Coronary artery (tissue), 2 donors: ENCODE measurements around the gene DVL1.
A peak's percentile ranks its signal among the peaks of the same experiment; 100 is the strongest.

Experiments
- DNase-seq: peaks from one replicate; pipeline ENCODE4 v3.0.0-alpha.2; 2017; ENCODE audit warnings: low spot score
- H3K27ac ChIP-seq, 2 donors: fragments of 200-600 bp; sonication (generic); one replicate each; pipeline ENCODE4 v1.5.1; 2016 to 2019
- H3K4me3 ChIP-seq: fragments of 200-600 bp; sonication (generic); 2 replicates; pipeline ENCODE4 v1.5.1; 2016; ENCODE audit warnings: mild to moderate bottlenecking, moderate library complexity
- TF ChIP-seq, protein P1 (sequence below): fragments of 200-600 bp; sonication (generic); IDR thresholded peaks from one replicate; pipeline ENCODE4 v1.5.1; 2019; ENCODE audit warnings: antibody characterized with exemption

DVL1 gene

DNA sequence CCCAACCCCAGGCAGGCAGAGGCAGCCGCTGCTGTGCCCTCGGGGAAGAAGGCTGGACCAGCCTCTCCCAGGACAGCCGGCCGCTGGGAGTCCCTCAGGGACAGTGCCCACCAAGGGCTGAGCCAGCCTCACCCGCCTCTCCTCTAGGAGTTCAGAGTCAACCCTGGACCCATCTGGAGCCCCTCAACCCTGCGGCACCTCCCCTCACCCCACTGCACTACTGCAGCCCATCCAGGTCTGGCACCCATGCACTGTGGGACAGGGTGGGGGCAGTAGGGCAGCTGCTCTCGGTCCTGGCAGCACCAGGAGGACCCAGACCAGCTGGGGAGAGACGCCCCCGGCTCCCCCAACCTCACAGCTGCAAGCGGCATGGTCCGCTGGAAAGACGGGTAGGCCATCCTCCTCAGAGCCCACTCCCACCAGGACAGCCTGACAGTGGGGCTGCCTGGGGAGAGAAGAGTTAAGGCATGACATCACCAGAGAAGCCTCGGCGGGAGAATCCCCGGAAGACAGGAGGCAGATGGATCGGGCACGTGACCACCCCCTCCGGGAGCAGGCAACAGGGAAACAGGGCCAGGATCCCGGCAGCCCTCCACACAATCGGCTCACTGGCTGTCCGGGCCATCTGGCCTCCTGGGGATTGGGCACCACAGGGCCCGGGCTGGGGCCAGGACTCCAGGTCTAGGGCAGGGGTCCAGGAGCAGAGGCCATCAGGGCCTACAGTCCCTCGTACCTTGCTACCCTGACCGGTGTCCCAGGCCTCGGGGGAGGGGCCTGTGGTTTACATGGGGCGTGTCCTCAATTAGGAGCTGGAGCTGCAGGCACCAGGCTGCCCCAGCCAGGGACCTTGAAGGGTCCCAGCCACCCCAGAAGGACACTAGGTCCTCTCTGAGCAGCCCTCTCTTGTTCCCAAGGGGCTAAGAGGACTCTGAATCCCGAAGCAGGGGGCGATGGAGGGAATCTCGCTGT lies 44.6 kb downstream of the DVL1 start:
- peak overlapping the region; percentile 35 to 73 for H3K27ac ChIP-seq
- TF ChIP-seq, protein P1, sequence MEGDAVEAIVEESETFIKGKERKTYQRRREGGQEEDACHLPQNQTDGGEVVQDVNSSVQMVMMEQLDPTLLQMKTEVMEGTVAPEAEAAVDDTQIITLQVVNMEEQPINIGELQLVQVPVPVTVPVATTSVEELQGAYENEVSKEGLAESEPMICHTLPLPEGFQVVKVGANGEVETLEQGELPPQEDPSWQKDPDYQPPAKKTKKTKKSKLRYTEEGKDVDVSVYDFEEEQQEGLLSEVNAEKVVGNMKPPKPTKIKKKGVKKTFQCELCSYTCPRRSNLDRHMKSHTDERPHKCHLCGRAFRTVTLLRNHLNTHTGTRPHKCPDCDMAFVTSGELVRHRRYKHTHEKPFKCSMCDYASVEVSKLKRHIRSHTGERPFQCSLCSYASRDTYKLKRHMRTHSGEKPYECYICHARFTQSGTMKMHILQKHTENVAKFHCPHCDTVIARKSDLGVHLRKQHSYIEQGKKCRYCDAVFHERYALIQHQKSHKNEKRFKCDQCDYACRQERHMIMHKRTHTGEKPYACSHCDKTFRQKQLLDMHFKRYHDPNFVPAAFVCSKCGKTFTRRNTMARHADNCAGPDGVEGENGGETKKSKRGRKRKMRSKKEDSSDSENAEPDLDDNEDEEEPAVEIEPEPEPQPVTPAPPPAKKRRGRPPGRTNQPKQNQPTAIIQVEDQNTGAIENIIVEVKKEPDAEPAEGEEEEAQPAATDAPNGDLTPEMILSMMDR = no peak
- no peak for DNase-seq
- H3K4me3 ChIP-seq = peak overlapping the region; percentile 81

DNA sequence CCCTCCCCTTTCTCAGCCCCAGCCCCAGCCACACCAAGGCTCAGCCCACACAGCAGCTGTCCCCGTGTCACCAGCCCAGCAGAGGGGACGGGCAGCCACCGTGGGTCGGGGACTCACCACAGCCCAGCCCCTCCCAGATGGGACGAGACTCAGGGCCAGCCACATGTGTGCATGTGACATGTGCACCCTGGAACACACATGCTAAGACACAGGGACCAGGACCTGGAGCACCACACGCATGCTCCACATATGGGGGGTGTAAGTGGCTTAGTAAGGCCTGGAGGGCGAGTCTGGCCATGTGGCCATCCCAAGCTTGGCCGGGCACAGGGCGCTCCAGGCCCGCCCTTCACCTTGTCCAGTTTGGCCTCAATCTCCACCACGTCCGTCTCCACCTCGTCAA lies 45.5 kb downstream of the DVL1 start:
- peak overlapping the region in 1 of 2 donors; percentile 73 for H3K27ac ChIP-seq
- H3K4me3 ChIP-seq = no peak overlapping the region
- TF ChIP-seq, protein P1 = no peak
- no peak for DNase-seq

DNA sequence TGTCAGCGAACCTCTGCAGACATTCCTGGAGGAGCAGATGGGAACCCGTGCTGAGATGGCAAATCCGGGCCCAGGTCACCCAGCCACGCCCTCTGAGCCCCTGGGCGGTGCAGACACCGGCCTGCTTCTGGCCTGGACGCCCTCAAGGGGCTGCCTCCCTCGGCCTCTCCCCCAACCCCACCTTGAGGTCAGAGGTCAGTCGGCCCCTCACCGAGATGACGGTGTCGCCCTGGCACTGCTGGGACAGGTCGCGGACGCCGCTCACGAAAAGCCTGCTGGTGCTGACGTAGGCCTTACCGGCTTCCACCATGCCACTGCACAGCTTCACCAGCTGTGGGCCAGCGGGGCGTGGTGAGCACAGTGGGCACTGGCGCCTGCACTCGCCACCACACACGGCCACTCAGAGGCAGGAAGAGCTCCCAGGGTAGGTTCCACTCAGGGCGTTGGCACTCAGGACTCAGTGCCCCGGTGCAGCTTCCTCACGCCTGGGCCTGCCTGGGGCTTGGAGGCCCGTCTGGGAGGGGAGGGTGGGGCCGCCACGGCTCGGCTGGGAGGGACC lies 46.2 kb downstream of the DVL1 start:
- no peak overlapping the region for H3K27ac ChIP-seq
- no peak for DNase-seq
- TF ChIP-seq, protein P1 = no peak
- H3K4me3 ChIP-seq = no peak overlapping the region

DNA sequence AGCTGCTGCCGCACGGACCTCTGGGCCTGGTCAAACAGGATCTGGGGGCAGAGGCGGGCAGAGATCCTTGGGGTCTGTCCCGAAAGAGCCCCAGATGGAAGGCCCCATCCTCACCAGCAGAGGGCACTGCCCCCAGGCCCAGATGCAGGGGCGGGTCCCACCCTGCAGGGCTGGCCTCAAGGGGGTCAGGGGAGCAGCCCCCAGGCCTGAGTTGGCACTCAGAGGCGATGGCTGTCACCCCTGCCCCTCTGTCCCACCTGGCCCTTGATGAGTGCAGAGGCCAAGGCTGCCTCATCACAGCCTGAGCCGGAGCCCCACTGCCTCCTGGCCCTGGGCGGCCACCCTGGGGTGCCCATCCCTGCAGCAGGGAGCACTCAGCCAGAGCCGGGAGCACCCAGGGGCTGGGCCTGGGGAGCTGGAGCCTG lies 47.2 kb downstream of the DVL1 start:
- TF ChIP-seq, protein P1 = no peak
- H3K4me3 ChIP-seq = no peak overlapping the region
- no peak overlapping the region for H3K27ac ChIP-seq
- no peak for DNase-seq

DNA sequence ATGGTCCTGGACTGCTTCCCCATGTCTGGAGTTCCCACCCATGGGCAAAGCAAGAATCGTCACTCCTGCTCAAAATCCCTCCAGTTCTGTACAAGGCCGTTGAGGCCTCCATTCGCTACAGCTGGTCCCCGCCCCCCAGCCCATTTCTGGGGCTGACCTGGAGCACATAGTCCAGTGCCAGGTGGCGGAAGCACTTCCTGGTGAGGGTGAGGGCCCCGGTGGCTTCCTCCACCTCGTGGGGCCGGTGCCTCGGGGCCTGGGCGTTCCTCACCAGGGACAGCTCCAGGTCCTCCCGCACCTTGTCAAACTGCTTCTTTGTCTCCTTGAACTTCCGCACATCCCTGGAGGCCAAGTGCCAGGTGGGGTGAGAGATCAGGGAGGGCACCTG lies 48.9 kb downstream of the DVL1 start:
- DNase-seq = no peak
- H3K4me3 ChIP-seq = no peak overlapping the region
- H3K27ac ChIP-seq = no peak overlapping the region
- TF ChIP-seq, protein P1 = no peak

DNA sequence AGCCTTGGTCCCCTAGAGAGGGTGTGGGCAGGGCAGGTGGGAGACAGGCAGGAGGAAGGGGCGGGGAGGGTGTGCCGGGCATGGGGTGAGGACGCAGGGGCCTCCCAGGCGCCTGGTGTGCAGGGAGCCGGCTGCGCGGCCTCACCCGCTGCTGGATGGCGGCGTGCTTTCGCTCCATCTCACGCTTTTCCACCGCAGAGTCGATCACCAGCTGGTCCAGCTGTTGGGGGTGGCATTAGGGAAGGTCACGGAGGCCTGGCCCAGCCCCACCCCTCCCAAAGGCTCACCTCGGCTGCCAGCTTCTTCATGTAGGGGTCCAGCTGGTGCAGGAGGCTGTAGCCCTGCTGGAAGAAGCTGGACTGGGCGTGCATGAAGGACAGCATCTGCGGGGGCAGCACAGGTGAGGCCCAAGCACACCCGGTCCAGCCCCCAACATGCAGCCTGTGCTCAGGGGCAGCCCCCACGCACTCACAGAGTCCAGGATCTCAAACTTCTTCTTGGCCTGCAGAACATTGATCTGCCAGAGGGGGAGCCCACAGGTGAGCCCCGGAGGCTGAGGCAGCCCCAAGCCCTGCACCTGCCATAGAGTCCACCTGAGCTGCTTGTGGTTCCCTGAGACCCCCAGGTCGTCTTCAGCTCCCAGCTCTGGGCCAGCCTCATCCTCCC lies 49.4 kb downstream of the DVL1 start:
- DNase-seq = no peak
- TF ChIP-seq, protein P1 = no peak
- Histone ChIP-seq H3K27ac (no peak overlapping the region), H3K4me3 (no peak overlapping the region)
